Esophagus squamous epithelium (tissue), 4 donors: ENCODE data around the gene SLC7A5.

ENCODE experiments used
- CTCF ChIP-seq, 6 experiments: fragments of 450-650 bp in 4 of 6; fragments of 200-600 bp in 2 of 6; sonication (generic) in 2 of 6; IDR thresholded peaks; one replicate each; pipeline ENCODE4 v1.5.1; 2016 to 2019; ENCODE audit warnings: antibody characterized with exemption in 6 of 6, mild to moderate bottlenecking in 4 of 6, moderate library complexity in 4 of 6
- POLR2A ChIP-seq, 4 donors: fragments of 450-650 bp; IDR thresholded peaks; one replicate each; pipeline ENCODE4 v1.6.1; 2017; ENCODE audit warnings: antibody characterized with exemption in 4 of 4, mild to moderate bottlenecking in 4 of 4, moderate library complexity in 3 of 4

GRCh38 chr16:87824991-87825841 is 44.1 kb downstream of the SLC7A5 start:
- TF ChIP-seq CTCF (IDR thresholded peaks at IDR 0.05) (no peak), POLR2A (IDR thresholded peaks at IDR 0.05) (no peak)
